ENCODE results near the gene SNAP91. TPM values are rescaled to one million over a fixed set of nuclear protein-coding genes. Genes with fewer than 3 reads are reported as not detected.

Gene SNAP91
- total RNA-seq, 1 donor from 2014 or later: 2.3 TPM

- intact Hi-C loops (cut with DNase I): no loop called here
- ATAC-seq (ENCODE audit: poor library complexity) (peak; percentile 60), DNase-seq (no peak)
Observed at GRCh38 chr6:83505356-83505755, 203.5 kb downstream of the SNAP91 start.

Other genes starting within 250 kb of the SNAP91 start
- not detected for gene PRSS35, start 196.6 kb downstream of the SNAP91 start, total RNA-seq
- gene RIPPLY2, start 144.3 kb upstream of the SNAP91 start, total RNA-seq: not detected
- 13.2 TPM for gene CYB5R4, start 150.6 kb upstream of the SNAP91 start, total RNA-seq